ENCODE data around the gene RELL1.

The RELL1 gene

GRCh38 chr4:37686373-37687193, at the start of gene RELL1:
Gene RELL1 (minus strand): TSS chr4:37686376. CDS start chr4:37686287, 89 bp downstream.
- peak; percentile 100 for DNase-seq (ENCODE audit: low read depth)

- no peak for DNase-seq (ENCODE audit: low read depth)
Observed at GRCh38 chr4:37735578-37735977, 49.4 kb upstream of the RELL1 start.

- DNase-seq (ENCODE audit: low read depth) = no peak
Observed at GRCh38 chr4:37734989-37735388, 48.8 kb upstream of the RELL1 start.

- DNase-seq (ENCODE audit: low read depth) = no peak
Observed at GRCh38 chr4:37733240-37733867, 47.2 kb upstream of the RELL1 start.

- no peak for DNase-seq (ENCODE audit: low read depth)
Observed at GRCh38 chr4:37732526-37733186, 46.5 kb upstream of the RELL1 start.

GRCh38 chr4:37729649-37730004, 43.5 kb upstream of the RELL1 start:
- no peak for DNase-seq (ENCODE audit: low read depth)

- no peak for DNase-seq (ENCODE audit: low read depth)
Observed at GRCh38 chr4:37728064-37728463, 41.9 kb upstream of the RELL1 start.

GRCh38 chr4:37727635-37728034, 41.5 kb upstream of the RELL1 start:
- no peak for DNase-seq (ENCODE audit: low read depth)

- DNase-seq (ENCODE audit: low read depth) = peak; percentile 73
Observed at GRCh38 chr4:37726666-37727065, 40.5 kb upstream of the RELL1 start.

GRCh38 chr4:37725718-37726117, 39.5 kb upstream of the RELL1 start:
- no peak for DNase-seq (ENCODE audit: low read depth)

GRCh38 chr4:37723067-37723466, 36.9 kb upstream of the RELL1 start:
- no peak for DNase-seq (ENCODE audit: low read depth)

- no peak for DNase-seq (ENCODE audit: low read depth)
Observed at GRCh38 chr4:37721995-37722638, 35.9 kb upstream of the RELL1 start.

- no peak for DNase-seq (ENCODE audit: low read depth)
Observed at GRCh38 chr4:37719021-37719420, 32.8 kb upstream of the RELL1 start.

GRCh38 chr4:37717576-37717975, 31.4 kb upstream of the RELL1 start:
- DNase-seq (ENCODE audit: low read depth) = peak; percentile 73

- no peak for DNase-seq (ENCODE audit: low read depth)
Observed at GRCh38 chr4:37715889-37716402, 29.8 kb upstream of the RELL1 start.

GRCh38 chr4:37710491-37710890, 24.3 kb upstream of the RELL1 start:
- DNase-seq (ENCODE audit: low read depth) = no peak

GRCh38 chr4:37706032-37706431, 19.9 kb upstream of the RELL1 start:
- no peak for DNase-seq (ENCODE audit: low read depth)

GRCh38 chr4:37705571-37705970, 19.4 kb upstream of the RELL1 start:
- DNase-seq (ENCODE audit: low read depth) = no peak

- no peak for DNase-seq (ENCODE audit: low read depth)
Observed at GRCh38 chr4:37699868-37700481, 13.8 kb upstream of the RELL1 start.

- no peak for DNase-seq (ENCODE audit: low read depth)
Observed at GRCh38 chr4:37697566-37697965, 11.4 kb upstream of the RELL1 start.

- no peak for DNase-seq (ENCODE audit: low read depth)
Observed at GRCh38 chr4:37693450-37694190, 7.4 kb upstream of the RELL1 start.

Data from fibroblast of the conjunctiva (primary cell).